CD4-positive, alpha-beta T cell treated with Interleukin-15 for 4 hours (primary cell): ENCODE measurements around the gene EOGT.

Source experiments
- DNase-seq: peaks from one replicate; pipeline ENCODE4 v3.0.0-alpha.2; 2020; ENCODE audit warnings: low spot score

The EOGT gene

GRCh38 chr3:69013253-69014021 lies at the start of gene EOGT:
EOGT (minus strand) TSS chr3:69013684; CDS start chr3:69009846, 3,838 bp downstream.
- peak; percentile 81 for DNase-seq

DNA sequence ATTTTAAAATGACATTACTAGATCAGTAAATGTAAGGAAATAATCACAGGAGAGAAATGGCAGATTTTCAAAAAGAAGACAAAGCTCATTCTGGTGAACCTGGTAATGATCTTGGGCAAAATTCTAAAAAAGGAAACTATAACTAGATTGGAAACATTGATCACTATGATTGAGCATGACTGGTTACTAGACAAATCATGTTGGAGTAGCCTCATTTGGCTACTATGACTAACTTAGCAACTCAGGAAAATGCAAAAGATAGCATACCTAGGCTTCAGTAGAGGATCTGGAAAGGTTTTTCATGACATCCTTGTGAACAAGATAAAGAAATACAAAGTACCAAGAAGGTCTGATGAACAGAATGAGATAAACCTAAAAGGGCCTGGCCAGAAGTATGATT lies 46.2 kb upstream of the EOGT start:
- DNase-seq, result no peak

- no peak for DNase-seq
Measured at GRCh38 chr3:69058947-69059224, 45.4 kb upstream of the EOGT start.

DNA sequence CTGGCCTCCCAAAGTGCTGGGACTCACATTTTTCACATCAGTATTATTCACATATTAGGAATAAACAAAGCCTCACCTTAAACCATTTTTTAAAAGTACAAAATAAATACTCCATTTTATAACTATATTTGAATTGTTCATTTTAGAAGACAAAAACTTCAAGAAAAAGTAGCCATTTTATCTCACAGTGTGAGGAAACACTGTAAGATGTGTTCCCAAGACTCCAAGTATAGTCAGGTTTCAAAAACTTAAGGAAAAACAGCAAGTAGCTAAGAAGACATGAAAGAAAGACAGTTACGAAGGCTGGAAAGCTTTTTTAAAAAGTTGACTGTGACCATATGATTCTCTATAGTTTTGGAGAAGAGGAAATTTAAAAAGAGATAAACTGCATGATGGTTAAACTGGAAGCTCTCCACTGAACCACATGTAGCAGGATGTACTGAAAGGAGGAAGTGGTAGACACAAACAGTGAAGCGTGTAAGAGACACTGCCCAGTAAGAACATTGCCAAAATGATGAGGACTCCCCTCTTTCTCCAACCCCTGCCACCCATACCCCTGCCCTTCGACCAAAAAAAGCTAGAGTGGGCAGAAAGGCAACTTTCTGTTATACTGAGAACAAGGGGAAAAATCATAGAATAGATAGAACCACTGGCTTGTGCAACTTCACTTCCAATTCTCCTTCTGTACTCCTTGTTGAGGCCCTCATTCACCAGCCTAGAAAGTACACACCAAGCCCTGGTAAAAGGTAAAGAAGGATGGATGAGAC lies 44.9 kb upstream of the EOGT start:
- DNase-seq, result peak; percentile 25

DNA sequence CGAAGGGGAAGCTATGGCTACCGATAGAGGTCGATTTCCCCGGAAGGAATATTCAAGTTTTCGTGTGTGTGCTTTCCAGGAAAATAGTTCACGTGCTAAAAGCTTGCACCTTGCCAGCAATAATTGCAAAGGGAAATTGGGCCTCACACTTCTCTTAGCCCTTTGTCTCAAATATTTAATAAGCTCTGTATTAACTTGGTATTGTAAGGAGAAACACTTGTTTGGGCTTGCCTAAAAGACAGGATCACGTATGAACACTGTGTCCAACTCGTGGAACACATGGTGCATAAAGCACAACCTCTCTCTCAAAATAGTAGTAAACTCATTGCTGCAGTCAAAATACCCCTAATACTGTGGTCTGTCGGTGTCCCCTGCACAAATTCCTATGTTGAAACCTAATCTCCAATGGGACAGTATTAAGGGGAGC lies 39.0 kb upstream of the EOGT start:
- DNase-seq, result no peak

DNA sequence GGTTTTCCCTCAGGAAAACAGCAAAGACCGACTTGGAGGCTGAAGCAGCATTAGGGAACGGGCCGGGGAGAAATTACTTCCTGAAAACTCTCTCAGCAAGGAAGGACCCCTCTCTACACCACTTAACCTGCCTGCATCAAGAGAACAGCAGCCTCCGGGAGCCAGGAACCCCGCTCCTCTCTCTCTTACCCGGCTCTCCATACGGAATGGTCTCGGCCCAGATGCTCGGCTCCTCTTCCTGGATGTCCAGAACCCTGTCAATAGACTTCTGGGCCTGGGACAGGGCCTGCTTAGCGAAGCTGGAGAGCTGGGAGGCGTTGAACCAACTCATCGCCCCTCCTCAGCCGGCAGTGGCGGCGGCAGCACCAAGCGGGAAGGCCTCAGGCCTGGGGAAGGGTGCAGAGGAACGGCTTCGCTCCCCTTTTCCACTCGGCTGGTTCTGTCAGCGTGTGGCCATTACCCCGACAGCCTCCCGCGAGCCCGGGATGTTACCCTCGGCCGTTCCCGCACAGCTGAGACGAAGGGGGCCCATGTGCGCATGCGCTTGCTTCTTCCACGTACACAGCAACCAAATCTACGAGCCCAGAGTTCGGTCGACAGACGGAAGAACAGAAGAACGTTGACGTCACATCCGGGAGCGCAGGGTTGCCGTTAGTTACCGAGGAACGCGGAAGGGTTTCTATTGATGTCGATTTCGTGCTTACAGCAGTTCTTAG lies 38.4 kb upstream of the EOGT start, which contains the start of gene TMF1:
Gene TMF1 (minus strand): TSS at position 578 of the 716 bp plus-strand sequence. CDS start 247 bp downstream, at position 331.
- DNase-seq, result peak; percentile 97

- no peak for DNase-seq
Measured at GRCh38 chr3:69048990-69049389, 35.5 kb upstream of the EOGT start.

DNA sequence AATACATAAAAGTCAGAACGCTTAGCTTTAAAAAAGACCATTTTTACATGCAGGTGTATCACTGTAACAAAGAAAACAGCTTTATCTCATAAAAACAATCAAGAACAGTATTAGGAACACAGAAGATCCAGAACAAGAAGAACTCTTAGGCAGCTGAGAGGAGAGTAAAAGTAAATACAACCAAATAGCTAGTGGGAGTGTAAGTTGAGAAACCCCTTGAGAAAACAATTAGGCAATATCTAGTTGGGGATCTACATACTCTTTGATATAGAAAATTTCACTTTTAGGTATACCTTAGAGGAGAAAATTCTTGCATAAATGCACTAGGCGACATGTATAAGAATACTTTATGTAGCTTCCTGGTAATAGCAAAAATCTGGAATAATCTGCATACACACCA lies 31.1 kb upstream of the EOGT start:
- no peak for DNase-seq

DNA sequence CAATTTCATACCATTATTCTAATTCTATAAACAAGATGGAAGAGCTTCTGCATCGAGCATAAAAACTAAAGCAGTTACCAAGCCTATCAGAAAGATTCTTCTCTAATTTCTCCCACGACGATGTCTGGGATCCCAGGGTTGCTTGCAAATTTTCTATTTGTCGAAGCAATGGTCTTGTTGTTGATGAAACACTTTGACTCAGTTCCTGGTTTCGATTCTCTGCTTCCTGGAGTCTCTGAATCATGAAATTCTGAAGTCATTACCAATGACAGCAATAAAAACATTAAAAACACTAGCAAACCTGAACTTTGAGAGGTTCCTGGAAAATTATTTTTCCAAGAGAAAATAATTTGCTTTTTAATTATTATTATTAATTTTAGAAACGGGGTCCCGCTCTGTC lies 20.0 kb upstream of the EOGT start:
- no peak for DNase-seq

GRCh38 chr3:69032737-69033136 lies 19.3 kb upstream of the EOGT start:
- no peak for DNase-seq

DNA sequence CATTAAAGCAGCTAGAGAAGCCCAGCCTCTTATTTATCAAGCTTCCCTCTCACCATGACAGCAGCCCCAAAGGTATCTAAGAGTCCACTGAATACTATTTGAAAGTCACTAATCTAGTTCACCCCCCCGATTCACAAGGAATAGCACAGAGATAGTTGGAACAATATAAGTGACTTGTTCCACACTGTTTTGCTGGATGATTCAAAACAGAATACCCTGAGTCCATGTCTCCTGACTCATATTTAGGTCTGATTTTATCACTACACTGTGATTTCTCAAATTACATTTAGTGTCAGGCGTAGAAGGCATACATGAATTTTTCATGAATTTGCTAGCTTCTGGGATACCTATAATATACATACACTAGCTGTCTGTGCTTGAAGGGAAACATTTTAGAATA lies 18.7 kb upstream of the EOGT start:
- DNase-seq, result no peak

DNA sequence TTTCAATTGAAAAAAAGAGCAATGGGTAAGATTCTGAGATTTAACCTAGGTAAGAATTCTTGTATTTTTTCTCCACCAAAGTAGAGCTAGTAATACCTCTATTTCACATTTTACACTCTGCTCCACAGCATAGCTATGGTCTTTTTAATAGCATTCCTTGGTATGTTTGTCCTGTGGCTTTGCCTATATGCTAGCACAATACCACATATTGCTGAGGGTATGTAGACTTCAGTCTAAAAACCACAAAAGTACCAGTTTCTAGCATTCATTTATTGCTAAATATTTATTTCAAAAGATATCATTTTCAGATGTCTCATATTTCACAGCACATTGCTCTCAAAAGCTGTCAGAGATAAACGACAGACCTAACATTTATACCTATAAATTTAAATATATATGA lies 18.2 kb upstream of the EOGT start:
- DNase-seq, result no peak

DNA sequence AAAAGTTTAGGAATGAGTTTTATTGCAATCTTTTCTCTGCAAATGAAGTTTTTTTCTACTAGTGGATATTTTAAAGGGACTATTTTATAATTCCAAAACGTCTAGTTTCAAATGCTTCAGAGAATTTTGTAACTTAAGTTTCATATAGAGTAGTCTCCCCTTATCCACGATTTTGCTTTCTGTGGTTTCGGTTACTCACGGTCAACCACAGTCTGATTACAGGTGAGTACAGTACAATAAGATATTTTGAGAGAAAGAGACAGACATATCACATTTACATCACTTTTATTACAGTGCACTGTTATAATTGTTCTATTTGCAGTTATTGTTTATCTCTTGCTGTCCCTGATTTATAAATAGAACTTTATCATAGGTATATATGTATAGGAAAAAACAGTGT lies 7.4 kb upstream of the EOGT start:
- DNase-seq, result no peak

DNA sequence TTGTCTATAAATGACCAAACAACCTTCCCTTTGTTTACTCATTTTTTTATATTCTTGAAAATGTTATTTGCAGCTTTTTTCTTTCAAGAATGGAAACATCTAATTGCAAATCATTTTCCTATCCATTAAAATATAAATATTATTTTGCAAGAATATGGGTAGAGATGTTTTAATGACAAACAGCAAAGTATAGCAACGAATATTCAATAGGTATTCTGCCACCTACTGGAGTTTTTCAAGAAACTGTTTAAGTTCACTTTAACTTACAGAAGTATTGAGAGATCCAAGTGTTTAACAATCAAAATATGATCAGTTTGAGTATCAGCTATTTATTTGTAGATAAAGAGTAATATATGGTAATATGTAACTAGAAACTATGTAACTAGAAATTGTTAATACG lies 6.9 kb upstream of the EOGT start:
- peak; percentile 16 for DNase-seq

DNA sequence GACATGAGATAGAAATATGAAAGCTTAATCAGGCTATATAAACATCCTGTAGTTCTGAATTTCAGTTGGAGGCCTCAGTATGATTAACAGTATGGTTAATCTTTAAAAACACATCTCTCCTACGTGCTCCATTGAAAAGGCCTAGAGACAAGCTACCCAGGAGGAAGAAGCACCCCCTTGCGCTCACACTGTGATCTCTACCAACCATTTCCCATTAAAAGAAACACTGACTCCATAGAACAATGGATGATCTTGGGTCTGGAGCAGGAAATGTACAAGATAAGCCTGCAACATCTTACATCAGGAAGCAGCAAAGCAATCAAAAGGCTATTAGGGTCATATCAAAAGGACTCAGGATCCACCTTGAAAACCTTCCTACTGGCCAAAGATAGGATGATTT lies 3.4 kb upstream of the EOGT start:
- DNase-seq, result no peak

DNA sequence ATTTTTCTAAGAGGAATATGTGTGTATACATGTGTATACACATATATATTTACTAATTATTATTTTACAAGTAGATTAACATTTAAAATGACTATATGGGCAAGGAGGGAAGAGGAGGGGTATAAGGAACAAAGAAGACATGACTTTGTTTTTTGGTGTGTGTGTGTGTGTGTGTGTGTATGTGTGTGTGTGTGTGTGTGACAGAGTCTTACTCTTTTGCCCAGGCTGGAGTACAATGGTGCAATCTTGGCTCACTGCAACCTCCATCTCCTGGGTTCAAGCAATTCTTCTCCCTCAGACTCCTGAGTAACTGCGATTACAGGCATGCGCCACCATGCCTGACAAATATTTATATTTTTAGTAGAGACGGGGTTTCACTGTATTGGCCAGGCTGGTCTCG lies 2.6 kb upstream of the EOGT start:
- DNase-seq, result no peak

- DNase-seq, result no peak
Measured at GRCh38 chr3:69014022-69014580, 617 bp upstream of the EOGT start.

DNA sequence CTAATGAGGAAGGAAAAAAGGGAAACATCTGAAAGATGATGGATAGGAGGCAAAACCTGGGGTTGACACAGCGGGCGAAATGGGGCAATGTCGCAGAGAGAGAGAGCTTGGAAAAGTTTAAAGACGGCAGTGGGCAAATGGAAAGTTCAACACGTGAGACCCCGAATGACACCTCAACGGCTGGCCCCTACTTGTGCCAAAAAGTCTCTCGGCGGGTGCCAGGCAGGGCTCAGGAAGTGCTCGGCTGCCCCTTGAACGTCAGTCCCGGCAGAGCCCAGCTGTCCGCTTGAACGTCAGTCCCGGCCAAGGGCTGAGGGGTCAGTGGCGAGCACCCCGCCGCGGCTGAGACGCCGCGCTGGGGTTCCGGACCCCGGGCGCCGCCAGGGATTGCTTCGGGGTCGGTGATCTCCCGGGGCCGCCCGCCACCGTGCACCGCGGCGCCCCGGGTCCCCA lies 658 bp downstream of the EOGT start:
- peak; percentile 5 for DNase-seq

DNA sequence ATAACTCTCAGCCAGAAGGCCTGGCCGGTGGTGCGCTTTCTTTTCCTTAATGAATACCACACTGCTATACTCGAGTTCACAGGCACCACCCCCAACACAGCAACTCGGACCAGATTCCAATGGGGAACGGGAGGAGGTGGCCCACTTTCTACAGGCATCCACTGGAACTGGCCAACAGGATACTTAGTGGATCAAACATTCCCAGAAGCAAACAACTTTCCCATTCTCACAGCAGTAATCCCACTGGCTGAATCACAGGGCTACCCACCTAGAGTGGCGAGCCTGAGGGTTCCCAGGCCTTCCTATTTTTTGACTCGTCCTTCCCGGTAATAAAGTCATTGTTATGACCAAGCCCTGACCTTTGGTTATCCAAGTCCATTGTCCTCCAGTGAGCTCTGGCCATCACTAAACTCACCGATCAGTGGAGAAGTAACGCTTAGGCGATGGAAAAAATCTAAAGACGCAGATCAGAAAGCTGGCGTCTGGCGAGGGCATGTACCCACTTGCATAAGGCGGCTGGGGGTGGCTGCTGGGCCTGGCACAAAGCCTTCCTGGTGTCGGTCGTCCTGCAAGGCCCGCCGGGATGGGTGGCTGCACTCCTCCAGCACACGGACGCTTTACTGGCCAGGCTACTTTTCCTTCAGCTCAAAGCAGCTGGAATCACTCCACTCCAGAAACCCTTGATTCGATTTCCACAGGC lies 1.2 kb downstream of the EOGT start:
- DNase-seq, result no peak

DNA sequence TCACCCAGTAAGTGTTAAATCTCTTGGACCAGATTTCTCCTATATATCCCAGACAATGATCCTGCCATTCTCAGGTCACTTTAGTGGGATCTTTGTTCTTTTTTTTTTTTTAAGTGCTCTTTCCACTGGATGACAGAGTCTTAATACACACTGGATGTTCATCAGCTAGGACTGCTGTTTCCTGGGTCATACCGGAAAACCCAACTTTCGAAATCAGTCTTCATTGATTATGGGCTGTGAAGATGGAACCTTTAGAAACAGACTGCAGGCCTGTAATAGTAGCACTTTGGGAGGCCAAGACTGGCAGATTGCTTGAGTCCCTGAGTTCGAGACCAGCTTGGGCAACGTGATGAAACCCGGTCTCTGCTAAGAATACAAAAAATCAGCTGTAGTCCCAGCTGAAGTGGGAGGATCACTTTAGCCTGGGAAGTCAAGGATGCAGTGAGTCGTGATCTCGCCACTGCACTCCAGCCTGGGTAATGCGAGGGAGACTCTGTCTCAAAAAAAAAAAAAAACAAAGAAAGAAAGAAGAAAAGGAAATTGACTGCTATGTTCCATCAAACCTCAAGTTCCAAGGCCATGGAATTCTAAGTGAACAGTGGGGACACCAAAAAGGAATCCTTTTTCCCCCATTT lies 2.3 kb downstream of the EOGT start:
- DNase-seq, result no peak
